Naive thymus-derived CD4-positive, alpha-beta T cell (primary cell): ENCODE measurements around the gene AGMO. TPM values are rescaled to one million over a fixed set of nuclear protein-coding genes. Genes with fewer than 3 reads are reported as not detected.

ENCODE experiments used
- ATAC-seq: fragments of 150-1000 bp; cut with Tn5 transposase; 2 replicates; pipeline ENCODE4 v1.10.0; 2021; ENCODE audit warnings: mild to moderate bottlenecking, moderate library complexity
- CTCF ChIA-PET: fragments of 350-600 bp; sonication (Branson Sonifier 250); formaldehyde crosslinking; loops from one replicate; lab custom pipeline; 2021; ENCODE audit warnings: antibody characterized with exemption; lab: Charles Lee
- POLR2A ChIA-PET: fragments of 350-600 bp; sonication (Branson Sonifier 250); formaldehyde crosslinking; loops from one replicate; lab custom pipeline; 2021; ENCODE audit warnings: antibody characterized with exemption, inconsistent platforms; lab: Charles Lee
- DNase-seq, 9 donors: peaks; one replicate each; pipeline versions ENCODE4 v3.0.0 to v3.0.0-alpha.2; 2020 to 2022; ENCODE audit warnings: mixed read lengths in 1 of 9
- H3K27ac ChIP-seq: one replicate; pipeline ENCODE4 v1.7.0; 2013; ENCODE audit warnings: mild to moderate bottlenecking, low read depth, low read length, moderate library complexity
- H3K27me3 ChIP-seq, 2 donors: one replicate each; pipeline ENCODE4 v1.7.0; 2013; ENCODE audit warnings: low read length in 2 of 2, mild to moderate bottlenecking in 2 of 2, moderate library complexity in 2 of 2; ENCODE audit not compliant: control insufficient read depth in 2 of 2, insufficient read depth in 2 of 2
- H3K36me3 ChIP-seq, 3 experiments: 1 replicate in 2 of 3; 2 replicates in 1 of 3; pipeline ENCODE4 v1.7.0; 2013; ENCODE audit warnings: low read length in 3 of 3, mild to moderate bottlenecking in 3 of 3, moderate library complexity in 1 of 3; ENCODE audit not compliant: insufficient read depth in 3 of 3, control insufficient read depth in 2 of 3
- H3K4me1 ChIP-seq, 2 donors: one replicate each; pipeline ENCODE4 v1.7.0; 2013; ENCODE audit warnings: low read length in 2 of 2, mild to moderate bottlenecking in 2 of 2, moderate library complexity in 1 of 2; ENCODE audit not compliant: control insufficient read depth in 2 of 2, insufficient read depth in 2 of 2
- H3K4me3 ChIP-seq: 2 replicates; pipeline ENCODE4 v1.7.0; 2013; ENCODE audit warnings: mild to moderate bottlenecking, low read length
- H3K9me3 ChIP-seq, 3 experiments: 1 replicate in 2 of 3; 2 replicates in 1 of 3; pipeline ENCODE4 v1.7.0; 2013; ENCODE audit warnings: low read length in 3 of 3; ENCODE audit not compliant: control insufficient read depth in 2 of 3
- H3K27ac Mint-ChIP-seq, 9 donors: one replicate each; pipeline ENCODE4 v1.8.0; 2020 to 2022; ENCODE audit warnings: mixed read lengths in 9 of 9, mild to moderate bottlenecking in 8 of 9, moderate library complexity in 5 of 9, inconsistent platforms in 2 of 9
- H3K27me3 Mint-ChIP-seq, 5 donors: one replicate each; pipeline ENCODE4 v1.8.0; 2021 to 2022; ENCODE audit warnings: mixed read lengths in 5 of 5, mild to moderate bottlenecking in 1 of 5
- H3K36me3 Mint-ChIP-seq, 5 donors: one replicate each; pipeline ENCODE4 v1.8.0; 2020 to 2022; ENCODE audit warnings: mixed read lengths in 5 of 5, mild to moderate bottlenecking in 3 of 5, inconsistent platforms in 1 of 5
- H3K4me1 Mint-ChIP-seq, 7 donors: one replicate each; pipeline ENCODE4 v1.8.0; 2020 to 2022; ENCODE audit warnings: mixed read lengths in 7 of 7, mild to moderate bottlenecking in 3 of 7, inconsistent platforms in 1 of 7
- H3K4me3 Mint-ChIP-seq, 10 donors: one replicate each; pipeline ENCODE4 v1.8.0; 2020 to 2022; ENCODE audit warnings: mild to moderate bottlenecking in 10 of 10, mixed read lengths in 10 of 10, moderate library complexity in 6 of 10, inconsistent platforms in 2 of 10
- H3K9me3 Mint-ChIP-seq, 11 donors: one replicate each; pipeline ENCODE4 v1.8.0; 2020 to 2022; ENCODE audit warnings: mixed read lengths in 11 of 11, mild to moderate bottlenecking in 4 of 11, inconsistent platforms in 1 of 11, moderate library complexity in 1 of 11
- intact Hi-C, 2 donors: fragments of 100-400 bp; cut with micrococcal nuclease; formaldehyde crosslinking; loops; one replicate each; pipeline ENCODE4 v1.15.1; 2023
- polyA plus RNA-seq, 2 donors: library from polyadenylated mRNA; unstranded; fragments of 300-500 nt; fragmentation: Illumina TruSeq; gene quantifications; one replicate each; pipeline ENCODE4 v1.2.3, GENCODE V29; 2021
- total RNA-seq, 6 experiments: library from RNA in 5 of 6; stranded (reverse) in 5 of 6; gene quantifications; 1 replicate in 5 of 6; 2 replicates in 1 of 6; pipeline ENCODE4 v1.2.3 and lab custom pipeline; 2021 to 2026

Gene AGMO
- total and polyA plus RNA-seq, 7 experiments from 2014 or later: not detected

DNA sequence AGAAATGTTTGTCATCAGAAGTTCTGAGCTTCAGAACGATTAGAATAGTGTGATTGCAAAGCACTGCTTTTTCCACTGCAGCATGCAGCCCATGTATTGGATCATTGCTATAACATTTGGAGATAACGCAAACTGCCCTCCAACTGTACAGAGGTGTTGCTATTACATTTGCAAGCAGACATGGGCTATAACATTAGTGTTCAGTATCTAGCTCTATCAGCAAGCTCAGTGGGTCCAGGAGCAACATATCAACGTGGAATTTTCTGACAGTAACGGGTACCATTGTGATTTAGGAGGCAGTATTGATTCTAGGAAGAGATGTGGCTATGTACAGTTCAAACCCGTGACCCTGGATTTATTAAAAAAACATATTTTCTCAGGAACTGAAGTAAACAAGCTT lies 75.8 kb downstream of the AGMO start:
- Mint-ChIP-seq H3K27me3 (no peaks in the 10 kb centered on the region), H3K9me3 (peaks cover 0 to 8% (median 2%) of the 10 kb centered on the region in 11 donors), H3K27ac (no peak overlapping the region), H3K36me3 (no peaks in the 10 kb centered on the region), H3K4me3 (no peak overlapping the region), H3K4me1 (no peaks in the 10 kb centered on the region)
- Histone ChIP-seq H3K4me1 (no peaks in the 10 kb centered on the region), H3K36me3 (no peaks in the 10 kb centered on the region), H3K9me3 (no peaks in the 10 kb centered on the region), H3K4me3 (no peak overlapping the region), H3K27me3 (no peaks in the 10 kb centered on the region), H3K27ac (no peak overlapping the region)
- POLR2A ChIA-PET: no interaction called here
- intact Hi-C loops: no loop called here
- CTCF ChIA-PET: no interaction called here
- no peak for DNase-seq
- no peak for ATAC-seq

DNA sequence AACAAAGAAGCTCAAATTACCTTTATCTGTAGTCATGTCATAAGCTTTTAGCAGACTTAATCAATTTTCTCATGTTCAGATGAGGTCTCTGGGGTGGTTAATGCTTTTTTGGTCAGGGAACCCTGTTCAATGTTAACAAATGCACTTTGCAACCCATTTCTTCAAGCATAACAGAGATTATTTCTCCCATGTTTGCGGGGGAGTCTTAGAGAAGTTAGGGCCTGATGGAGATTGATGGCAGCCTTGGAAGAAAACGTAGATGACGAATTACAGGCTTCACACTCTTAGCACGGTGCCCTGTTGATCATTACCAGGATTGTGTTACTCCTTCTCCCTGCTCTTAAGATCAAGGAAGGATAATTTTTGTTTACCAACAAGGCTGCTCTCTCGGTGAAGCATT lies 76.4 kb downstream of the AGMO start:
- no peak overlapping the region for H3K27ac ChIP-seq
- H3K27ac Mint-ChIP-seq: no peak overlapping the region
- DNase-seq: no peak
- H3K36me3 Mint-ChIP-seq: no peaks in the 10 kb centered on the region
- H3K27me3 ChIP-seq: no peaks in the 10 kb centered on the region
- no peaks in the 10 kb centered on the region for H3K9me3 ChIP-seq
- no peaks in the 10 kb centered on the region for H3K4me1 Mint-ChIP-seq
- no peak overlapping the region for H3K4me3 Mint-ChIP-seq
- no peak for ATAC-seq
- ChIA-PET POLR2A (no interaction called here), CTCF (no interaction called here)
- H3K4me3 ChIP-seq: no peak overlapping the region
- no peaks in the 10 kb centered on the region for H3K4me1 ChIP-seq
- no peaks in the 10 kb centered on the region for H3K36me3 ChIP-seq
- peaks cover 0 to 8% (median 3%) of the 10 kb centered on the region in 11 donors for H3K9me3 Mint-ChIP-seq
- intact Hi-C loops: no loop called here
- H3K27me3 Mint-ChIP-seq: no peaks in the 10 kb centered on the region

DNA sequence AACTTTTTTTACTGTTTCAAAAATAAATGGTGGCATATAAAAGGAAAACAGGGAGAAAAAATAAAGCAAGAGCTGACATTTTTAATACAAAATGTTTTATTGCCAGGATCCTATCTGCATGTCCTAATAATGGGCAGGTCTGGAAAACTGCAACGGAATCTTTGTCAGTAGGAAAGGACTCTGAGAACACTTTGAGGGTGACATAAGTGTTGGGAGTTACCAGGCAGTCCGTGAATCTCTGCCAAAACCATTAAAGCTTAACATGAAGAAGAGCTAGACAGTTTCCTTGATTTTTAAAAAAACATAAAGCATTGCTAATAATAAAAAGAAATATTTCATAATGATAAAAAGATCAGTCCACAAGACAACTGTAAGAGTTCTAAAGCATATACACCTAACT lies 80.7 kb downstream of the AGMO start:
- no peaks in the 10 kb centered on the region for H3K36me3 ChIP-seq
- no peak for DNase-seq
- no peaks in the 10 kb centered on the region for H3K4me1 ChIP-seq
- H3K4me3 Mint-ChIP-seq: no peak overlapping the region
- ChIA-PET CTCF (no interaction called here), POLR2A (no interaction called here)
- H3K9me3 ChIP-seq: no peaks in the 10 kb centered on the region
- no peak overlapping the region for H3K27ac Mint-ChIP-seq
- H3K4me3 ChIP-seq: no peak overlapping the region
- intact Hi-C loops: no loop called here
- ATAC-seq: no peak
- peaks cover 0 to 15% (median 7%) of the 10 kb centered on the region in 11 donors for H3K9me3 Mint-ChIP-seq
- H3K27me3 ChIP-seq: no peaks in the 10 kb centered on the region
- no peaks in the 10 kb centered on the region for H3K36me3 Mint-ChIP-seq
- no peaks in the 10 kb centered on the region for H3K27me3 Mint-ChIP-seq
- no peaks in the 10 kb centered on the region for H3K4me1 Mint-ChIP-seq
- no peak overlapping the region for H3K27ac ChIP-seq

DNA sequence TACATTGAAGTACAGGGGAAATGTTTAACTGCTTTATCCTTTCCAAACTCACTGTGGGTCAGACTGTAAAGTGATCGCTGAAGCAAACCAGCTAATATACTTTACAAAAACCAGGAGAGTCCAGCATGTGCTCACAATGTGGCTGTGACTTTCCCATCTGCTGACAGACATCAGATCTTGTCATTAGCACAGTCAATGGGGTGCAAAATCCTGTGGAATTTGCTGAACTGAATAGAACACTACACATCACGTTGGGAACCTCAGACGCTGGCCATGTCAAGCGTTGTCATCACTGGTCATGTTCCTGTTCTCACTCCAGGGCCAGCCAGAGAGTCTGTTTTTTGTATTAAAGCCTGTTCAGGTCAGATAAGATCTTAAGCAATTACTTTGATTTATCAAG lies 83.4 kb downstream of the AGMO start:
- Histone ChIP-seq H3K27me3 (no peaks in the 10 kb centered on the region), H3K4me3 (no peak overlapping the region), H3K27ac (no peak overlapping the region), H3K36me3 (no peaks in the 10 kb centered on the region), H3K9me3 (no peaks in the 10 kb centered on the region), H3K4me1 (no peaks in the 10 kb centered on the region)
- ATAC-seq: no peak
- Mint-ChIP-seq H3K9me3 (peaks cover 0 to 16% (median 7%) of the 10 kb centered on the region in 11 donors), H3K4me1 (no peaks in the 10 kb centered on the region), H3K36me3 (no peaks in the 10 kb centered on the region), H3K27ac (no peak overlapping the region), H3K4me3 (no peak overlapping the region), H3K27me3 (no peaks in the 10 kb centered on the region)
- POLR2A ChIA-PET: no interaction called here
- no peak for DNase-seq
- CTCF ChIA-PET: no interaction called here
- intact Hi-C loops: no loop called here

DNA sequence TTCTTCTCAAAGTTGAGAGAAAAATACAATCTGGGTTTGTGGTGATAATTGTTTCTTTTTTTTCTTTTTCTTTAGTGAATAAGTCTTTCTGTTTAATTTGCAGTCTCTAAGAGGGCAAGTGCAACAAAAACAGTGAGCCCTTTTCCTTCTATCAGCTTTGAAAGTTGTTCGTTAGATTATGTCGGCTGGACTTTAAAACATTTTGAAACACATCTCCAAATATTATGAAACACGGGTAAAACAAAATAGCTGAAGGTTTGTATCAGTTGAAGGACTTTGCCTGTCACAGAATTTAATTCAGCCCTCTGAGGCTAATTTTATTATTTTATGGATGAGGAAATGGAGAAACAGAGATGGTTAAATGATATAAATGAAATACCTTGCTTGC lies 85.3 kb downstream of the AGMO start:
- Mint-ChIP-seq H3K36me3 (no peaks in the 10 kb centered on the region), H3K27ac (no peak overlapping the region), H3K4me3 (no peak overlapping the region), H3K27me3 (no peaks in the 10 kb centered on the region), H3K9me3 (peaks cover 0 to 16% (median 7%) of the 10 kb centered on the region in 11 donors), H3K4me1 (no peaks in the 10 kb centered on the region)
- H3K36me3 ChIP-seq: no peaks in the 10 kb centered on the region
- no peaks in the 10 kb centered on the region for H3K27me3 ChIP-seq
- ATAC-seq (no peak), DNase-seq (no peak)
- H3K4me1 ChIP-seq: no peaks in the 10 kb centered on the region
- CTCF ChIA-PET: no interaction called here
- no peak overlapping the region for H3K27ac ChIP-seq
- no peaks in the 10 kb centered on the region for H3K9me3 ChIP-seq
- intact Hi-C loops: no loop called here
- H3K4me3 ChIP-seq: no peak overlapping the region
- POLR2A ChIA-PET: no interaction called here

DNA sequence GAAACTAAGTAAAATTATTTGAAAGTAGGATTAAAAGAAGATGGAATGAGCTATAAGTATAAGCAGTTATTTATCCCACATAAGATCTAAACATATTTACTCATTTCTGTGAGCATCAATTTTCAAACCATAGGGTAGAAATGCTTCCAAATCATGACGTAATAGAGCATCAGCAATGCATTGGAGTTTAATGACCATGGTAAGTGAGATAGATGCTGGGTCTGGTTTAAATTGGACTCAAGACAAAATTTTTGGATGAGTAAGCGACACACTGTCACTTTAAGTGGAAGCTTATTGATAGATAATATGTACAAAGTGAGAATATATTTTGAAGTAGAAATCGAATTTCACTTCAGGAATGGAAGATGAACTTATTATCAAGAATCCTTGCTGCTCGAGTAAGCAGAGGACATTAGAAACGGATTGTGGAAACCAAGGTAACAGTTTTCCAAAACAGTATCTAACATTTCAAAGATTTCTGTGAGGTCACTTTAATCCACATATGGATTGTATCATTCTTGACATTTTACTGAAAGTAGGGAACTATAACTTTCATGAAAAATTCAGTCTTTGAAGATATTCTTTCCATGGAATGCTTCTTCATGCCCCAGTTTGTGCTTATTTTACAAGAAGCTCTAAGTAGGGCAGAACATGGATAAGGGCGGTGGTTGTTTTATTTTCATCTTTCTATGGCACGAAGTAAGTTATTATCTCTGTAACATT lies 85.8 kb downstream of the AGMO start:
- Histone ChIP-seq H3K36me3 (no peaks in the 10 kb centered on the region), H3K4me1 (no peaks in the 10 kb centered on the region), H3K9me3 (no peaks in the 10 kb centered on the region), H3K27me3 (no peaks in the 10 kb centered on the region), H3K4me3 (no peak overlapping the region), H3K27ac (no peak overlapping the region)
- ChIA-PET CTCF (no interaction called here), POLR2A (no interaction called here)
- no peaks in the 10 kb centered on the region for H3K36me3 Mint-ChIP-seq
- no peak for ATAC-seq
- H3K9me3 Mint-ChIP-seq: peaks cover 0 to 16% (median 7%) of the 10 kb centered on the region in 11 donors
- no peaks in the 10 kb centered on the region for H3K4me1 Mint-ChIP-seq
- H3K4me3 Mint-ChIP-seq: no peak overlapping the region
- intact Hi-C loops: no loop called here
- H3K27me3 Mint-ChIP-seq: no peaks in the 10 kb centered on the region
- H3K27ac Mint-ChIP-seq: no peak overlapping the region
- DNase-seq: no peak

DNA sequence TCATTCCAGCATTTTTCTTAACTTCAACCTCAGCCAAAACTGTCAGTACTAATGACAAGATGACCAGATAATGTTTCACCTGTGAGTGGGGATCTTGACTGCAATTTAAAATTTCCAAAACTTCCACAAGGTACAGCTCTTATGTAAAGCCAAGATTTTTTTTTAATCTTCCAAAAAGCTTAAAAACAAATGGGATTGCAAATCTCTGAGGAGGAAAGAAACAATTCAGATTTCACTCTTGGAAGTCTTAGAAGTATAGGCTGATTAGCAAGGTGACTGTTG lies 90.2 kb downstream of the AGMO start:
- Histone ChIP-seq H3K4me3 (no peak overlapping the region), H3K4me1 (no peaks in the 10 kb centered on the region), H3K9me3 (no peaks in the 10 kb centered on the region), H3K27me3 (no peaks in the 10 kb centered on the region), H3K36me3 (no peaks in the 10 kb centered on the region), H3K27ac (no peak overlapping the region)
- no peaks in the 10 kb centered on the region for H3K36me3 Mint-ChIP-seq
- H3K4me3 Mint-ChIP-seq: no peak overlapping the region
- no peak for DNase-seq
- CTCF ChIA-PET: no interaction called here
- H3K4me1 Mint-ChIP-seq: no peaks in the 10 kb centered on the region
- no peak overlapping the region for H3K27ac Mint-ChIP-seq
- H3K9me3 Mint-ChIP-seq: peaks cover 0 to 9% (median 4%) of the 10 kb centered on the region in 11 donors
- ATAC-seq: no peak
- intact Hi-C loops: no loop called here
- no peaks in the 10 kb centered on the region for H3K27me3 Mint-ChIP-seq
- POLR2A ChIA-PET: no interaction called here
